ENCODE data around the gene POU6F2.

POU6F2 gene

DNA sequence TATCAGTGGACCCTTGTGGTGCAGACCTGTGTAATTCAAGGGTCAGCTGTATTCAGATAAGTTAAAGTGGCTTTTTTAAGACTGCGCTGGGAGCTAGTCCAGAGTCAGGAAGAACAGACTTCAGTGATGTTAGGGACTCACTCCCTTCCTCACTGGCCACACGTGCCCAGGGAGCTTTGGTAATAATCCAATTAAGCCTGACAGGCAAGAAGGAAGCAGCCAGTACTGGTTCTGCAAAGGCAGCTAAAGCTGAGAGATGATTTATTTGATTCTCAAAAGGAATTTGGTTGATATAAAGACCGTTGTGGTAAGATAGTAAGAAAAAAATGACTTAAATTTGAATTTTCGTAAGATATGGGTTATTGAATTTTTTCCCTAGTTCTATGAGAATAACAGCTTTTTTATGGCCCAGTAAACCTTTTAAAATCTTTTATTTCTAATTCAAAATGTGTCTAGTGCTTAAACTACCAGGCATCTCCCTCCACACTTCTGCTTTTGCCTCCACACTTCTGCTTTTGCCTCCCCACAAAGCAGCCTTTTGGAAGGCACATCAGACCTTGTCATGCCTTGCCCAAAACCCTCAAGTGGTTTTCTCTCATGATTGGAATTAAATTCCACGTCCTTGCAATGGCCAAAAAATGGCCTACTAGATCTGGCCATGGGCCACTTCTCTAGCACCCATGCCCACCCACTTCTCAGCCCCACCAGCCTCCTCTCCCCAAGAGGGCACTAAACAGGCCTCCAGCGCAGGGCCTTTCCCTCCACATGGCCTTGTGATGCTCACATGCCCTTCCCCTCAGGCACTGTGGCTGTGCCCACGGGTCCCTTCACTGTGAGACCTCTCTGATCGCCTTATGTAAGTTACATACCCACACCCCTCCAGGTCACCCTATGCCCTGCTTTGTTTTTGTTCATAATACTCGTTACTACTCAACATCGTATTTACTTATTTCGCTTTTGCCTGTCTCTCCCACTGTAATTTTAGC, 92.5 kb downstream of the POU6F2 start:
- no peak for DNase-seq

DNA sequence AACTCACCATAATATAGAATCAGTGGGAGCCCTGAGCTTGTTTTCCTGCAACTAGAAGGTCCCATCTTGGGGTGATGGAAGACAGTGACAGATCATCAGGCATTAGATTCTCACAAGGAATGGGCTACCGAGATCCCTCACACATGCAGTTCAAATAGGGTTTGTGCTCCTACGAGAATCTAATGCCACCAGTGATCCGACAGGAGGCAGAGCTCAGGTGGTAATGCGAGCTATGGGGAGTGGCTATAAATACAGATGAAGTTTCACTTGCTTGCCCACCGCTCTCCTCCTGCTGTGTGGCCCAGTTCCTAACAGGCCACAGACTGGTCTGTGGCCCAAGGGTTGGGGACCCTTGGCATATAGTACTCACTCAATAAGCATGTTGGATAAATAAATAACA, 93.4 kb downstream of the POU6F2 start:
- DNase-seq = no peak

DNA sequence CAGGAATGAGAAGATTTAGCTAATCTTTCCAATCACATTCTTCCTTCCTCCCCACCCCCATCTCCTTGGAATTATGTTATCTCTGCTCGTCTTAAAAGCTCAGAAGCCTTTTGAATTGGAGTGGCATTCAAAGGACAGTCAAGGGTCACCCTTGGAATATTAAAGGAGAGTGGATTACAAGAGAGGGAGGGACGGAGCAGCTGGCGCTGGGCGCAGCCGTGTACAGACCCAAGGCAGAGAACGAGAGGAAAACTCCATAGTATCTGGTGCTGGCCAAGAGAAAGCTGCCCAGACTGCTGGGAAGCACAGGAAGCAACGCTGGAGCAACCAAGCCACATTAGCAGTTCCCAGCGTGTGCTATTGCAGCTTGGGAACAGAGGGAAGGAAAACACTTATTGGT, 95.7 kb downstream of the POU6F2 start:
- DNase-seq = no peak

DNA sequence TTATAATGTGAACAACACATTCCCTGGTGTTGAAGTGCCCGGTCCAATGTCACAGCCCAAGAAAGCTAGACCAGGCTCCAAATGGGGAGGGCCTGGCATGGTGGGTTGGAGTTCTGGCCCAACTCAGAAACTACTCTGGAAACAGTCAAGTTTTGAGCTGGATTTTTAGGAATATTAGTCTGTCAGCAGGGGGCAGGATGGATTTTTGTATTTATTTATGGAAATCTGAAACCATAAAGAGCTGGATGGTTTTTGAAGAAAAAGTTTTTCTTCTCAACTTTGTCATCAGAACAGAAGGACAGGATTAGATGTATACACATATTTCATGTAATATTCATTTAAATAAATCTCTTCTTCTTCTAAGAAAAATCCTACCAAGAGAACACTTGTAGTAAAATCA, 97.5 kb downstream of the POU6F2 start:
- no peak for DNase-seq

DNA sequence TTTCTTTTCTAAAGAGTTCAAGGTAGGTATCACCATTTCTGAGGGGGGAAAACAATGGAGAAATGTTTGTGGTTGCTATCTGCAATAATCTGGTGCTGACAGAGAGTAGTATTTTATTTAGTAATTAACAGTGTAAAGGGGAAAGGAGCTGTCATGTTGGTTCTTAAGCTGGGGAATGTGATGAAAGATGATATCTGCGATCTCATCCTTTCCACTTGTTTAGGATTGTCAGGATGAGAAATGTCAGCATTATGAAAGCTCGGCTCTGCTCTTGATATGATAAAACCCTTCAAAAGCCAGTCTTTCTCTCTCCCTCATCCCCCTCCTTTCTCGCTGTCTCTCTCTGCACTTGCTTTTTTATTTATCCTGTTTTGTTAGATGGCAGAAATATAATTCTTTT, 106.1 kb downstream of the POU6F2 start:
- no peak for DNase-seq

DNA sequence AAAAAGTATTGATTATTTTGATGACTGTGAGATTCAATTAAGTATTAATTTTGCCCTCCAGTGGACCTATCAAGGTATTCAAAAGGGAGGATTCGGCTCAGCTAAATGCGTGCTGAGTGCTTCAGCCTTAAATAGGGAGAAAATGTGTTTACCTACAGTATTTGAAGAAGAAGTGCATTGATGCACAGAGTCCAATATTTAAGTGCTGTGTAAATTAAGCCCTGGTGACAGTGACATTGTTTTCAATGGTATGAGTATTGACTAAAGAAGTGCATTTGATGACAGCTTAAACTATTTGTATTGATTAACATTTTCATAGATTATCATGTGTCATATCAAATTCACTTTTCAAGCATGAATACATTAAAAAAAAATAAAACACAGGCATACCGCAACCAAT, 106.6 kb downstream of the POU6F2 start:
- DNase-seq = no peak

DNA sequence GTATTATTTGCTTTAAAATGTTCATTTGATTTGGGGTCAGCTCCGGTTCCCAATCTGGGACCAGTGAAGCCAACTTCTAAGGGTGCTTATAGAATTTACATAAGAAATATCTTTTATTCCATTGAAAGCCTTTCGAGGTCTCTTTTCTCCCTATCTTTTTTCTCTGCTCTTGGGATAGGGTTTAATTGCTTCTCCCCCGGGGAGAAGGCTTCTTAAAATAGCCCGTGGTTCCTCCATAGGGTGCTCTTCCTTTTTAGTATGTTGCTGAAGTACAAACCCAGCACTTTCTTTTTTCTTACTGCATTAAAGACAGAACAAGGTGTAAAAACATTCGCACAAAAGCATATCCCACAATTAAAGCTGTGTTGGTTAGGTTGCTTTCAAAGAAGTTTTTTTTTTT, 107.5 kb downstream of the POU6F2 start:
- no peak for DNase-seq

DNA sequence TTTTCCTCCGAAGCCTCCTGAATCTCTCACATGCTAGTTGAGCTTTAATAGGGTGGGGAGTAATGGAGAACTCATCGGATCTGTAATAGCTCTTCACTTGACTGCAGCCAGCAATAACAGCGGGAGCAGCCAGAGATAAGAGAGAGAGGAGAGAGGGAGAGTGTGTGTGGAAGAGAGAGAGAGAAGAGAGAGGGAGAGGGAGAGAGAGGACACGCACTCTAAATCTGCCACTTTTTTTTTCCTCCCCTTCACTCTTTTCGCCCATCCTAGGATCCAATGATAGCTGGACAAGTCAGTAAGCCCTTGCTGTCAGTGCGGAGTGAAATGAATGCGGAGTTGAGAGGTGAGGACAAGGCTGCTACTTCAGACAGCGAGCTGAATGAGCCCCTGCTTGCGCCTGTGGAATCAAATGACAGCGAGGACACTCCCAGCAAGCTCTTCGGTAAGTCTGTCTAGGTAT, 107.9 kb downstream of the POU6F2 start:
- DNase-seq = no peak

DNA sequence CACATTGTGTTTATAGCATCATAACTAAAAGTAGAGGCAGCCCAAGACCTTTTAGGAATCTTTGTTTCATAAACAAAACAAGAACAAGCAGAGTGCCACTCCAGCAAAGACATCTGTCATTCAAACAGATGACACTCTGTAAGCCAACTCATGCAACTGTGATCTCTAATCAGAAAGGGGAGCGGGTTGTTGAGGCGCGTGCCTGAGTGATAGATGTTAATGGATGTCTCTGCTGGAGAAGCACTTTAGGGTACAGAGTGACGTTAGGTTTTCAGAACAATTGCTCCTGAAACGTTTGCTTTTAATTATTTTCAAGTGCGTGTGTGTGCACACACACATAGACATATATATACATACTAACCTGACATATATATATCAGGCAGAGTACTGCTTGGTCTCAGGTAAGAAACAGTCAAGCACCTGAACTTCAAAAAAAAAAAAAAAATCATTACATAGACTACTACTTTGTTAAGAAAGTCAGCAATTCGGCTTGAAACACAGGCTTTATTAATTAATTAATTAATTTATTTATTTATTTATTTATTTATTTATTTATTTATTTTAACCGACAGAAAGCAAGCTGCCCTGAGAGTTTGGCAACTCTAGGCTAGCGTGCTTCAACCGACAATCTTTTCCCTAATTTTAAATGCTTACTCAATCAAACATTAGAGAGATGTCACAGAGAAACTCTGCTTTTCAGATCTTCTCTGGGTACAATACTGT, 109.1 kb downstream of the POU6F2 start:
- DNase-seq = no peak

DNA sequence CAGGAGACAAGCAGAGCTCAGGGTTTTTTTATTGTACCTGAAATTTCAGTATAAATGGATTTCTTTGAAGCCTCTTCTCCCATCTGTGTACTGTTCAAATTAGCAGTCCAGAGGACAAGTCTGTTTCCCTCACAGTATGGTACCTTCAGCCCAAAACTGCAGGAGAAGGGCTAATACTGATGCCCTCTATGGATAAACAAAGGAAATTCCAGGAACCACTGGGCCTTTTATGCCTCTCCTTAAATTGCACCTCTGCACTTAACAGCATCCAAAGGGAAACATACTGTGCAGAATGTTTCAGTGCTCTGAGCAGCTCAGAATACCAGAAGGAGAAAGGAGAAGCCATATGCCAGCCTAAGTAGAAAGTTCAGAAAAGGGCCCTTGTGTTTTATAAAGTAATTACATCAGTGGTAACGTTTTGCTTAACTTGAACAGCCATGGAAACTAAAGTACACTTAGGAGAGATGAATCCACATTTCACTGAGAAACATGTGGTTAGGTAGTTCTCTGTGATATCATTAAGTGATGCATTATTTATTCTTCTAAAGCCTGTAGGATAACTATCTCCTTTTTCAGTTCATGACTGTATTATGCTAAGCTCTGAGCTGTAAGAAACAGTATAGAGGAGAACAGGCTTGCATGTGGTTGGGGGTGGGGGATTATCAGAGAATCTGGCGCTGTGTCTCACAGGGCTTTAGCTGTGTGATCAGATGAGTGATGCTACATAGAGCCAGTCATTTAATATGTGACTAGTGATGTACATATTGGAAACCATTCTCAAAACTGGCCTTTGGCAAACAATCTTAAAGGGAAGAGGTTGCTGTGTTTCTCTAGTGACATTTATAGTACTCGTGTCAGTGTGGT, 111.3 kb downstream of the POU6F2 start:
- no peak for DNase-seq

DNA sequence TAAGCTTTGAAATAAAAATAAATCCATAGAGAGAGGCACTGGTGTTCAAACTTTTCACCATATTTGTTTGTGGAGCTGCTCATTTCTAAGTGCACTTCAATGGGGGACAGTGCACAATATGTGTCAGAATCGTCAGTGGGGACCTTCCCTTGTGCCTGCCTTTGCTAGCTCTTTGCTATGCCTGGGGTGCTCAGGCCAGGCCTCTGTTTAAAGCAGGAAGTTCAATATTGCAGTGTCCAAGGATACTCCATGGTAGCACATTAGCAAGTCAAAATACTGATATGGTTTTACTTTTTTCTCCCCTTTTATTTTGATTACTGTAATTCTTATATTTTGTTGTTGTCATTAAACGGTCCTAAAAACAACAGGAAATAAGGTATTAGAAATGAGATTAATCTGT, 113.4 kb downstream of the POU6F2 start:
- DNase-seq = no peak

DNA sequence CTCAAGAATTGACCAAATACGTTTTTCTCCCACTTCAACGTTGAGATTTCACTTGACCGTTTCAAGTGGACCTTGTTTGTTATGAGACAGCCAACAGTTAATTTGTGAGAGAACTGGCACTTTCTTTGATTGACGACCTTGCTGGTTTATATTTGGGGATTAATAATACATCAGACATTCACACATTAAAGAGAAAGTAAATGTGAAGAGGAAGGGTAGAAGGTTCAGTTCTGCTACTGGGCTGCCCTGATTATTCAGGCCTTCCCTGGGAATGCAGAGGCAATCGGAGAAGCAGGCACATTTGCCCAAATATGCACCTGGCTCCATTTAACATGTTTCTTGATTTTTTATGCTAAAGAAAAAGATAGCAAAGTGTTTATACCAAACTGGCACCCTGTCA, 114.1 kb downstream of the POU6F2 start:
- no peak for DNase-seq

DNA sequence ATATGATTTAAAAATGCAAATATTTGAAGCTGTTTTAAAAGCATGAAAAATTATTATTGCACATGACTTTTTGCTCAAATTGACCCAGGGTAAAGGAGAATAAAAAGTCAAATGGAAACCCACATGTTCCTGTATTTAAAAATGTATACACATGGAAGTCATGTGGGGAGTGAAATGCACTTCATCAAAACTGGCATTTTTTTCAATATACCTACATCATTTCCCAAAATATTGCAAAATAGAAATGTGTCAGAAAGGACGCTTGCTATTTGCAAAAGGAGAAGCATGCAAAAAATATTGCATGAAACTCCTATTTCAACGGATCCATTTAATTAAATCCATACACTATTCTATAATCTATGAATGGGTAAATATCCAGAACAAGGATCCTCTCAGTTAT, 117.0 kb downstream of the POU6F2 start:
- no peak for DNase-seq

DNA sequence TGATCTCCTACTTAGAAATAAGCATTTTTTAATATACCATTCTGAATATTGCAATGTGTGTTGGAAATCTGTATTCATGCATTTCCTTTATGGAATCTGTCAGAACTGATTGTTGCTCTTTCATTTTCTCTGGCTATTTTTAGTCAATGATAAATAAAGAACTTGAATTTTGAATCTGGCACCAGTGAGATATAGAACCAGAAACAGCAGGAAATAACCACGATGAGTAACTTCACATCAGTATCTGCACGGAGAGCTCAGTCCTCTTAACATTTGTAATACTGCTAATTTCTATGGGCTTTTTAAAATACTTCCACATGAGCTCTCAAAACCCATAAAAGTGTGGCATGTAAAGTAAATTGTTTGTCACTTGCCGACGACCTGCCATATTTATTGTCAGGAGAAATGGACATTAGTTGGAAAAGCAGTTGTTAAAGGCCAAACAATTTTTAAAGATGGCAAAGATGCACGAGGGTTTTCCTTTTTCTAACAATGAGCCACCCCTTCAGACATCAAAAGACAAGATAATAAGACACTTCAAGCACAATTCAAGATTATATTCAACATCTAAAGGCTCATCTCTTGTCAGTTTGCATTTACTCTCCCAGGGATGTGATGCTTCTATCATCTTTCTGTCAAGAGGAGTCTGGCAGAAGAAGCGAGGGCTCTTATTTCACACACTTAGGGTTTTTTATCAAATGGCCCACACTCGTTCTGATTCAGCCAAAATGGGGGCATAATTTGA, 118.3 kb downstream of the POU6F2 start:
- DNase-seq = no peak

DNA sequence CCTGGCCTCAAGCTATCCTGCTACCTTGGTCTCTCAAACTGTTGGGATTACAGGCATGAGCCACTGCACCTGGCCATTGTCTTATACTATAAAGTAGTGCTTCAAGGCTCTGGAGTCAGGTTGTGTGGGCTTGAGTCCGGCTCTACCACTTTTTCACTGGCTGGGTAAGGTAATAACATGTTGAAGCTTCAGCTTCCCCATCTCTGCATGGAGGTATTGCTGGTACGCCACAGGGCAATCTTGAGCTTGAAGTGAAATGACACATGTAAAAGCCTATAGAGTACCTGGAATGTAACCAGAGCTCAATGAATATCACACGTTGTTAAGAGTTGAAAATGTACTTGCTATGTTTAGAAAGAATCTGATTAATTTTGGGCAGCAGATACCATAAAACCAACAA, 120.8 kb downstream of the POU6F2 start:
- no peak for DNase-seq

DNA sequence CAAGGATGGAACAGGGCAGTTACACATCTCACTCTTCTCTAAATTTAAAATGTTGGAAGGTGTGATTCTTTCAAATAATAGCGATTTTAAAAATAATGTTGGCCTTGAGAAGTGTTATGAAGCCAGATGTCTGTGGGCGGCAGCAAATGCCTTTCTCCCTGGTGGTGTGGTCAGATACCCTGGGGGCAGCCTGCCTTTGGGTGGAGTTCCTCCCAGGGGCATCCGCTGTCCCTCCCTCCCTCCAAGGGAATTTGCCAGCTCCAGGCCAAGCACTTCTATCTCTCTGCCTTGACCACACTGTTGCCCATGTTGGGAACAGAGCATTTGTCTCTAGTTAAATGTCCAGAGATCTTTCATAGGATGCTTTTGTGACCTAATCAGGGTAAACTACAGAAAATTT, 121.4 kb downstream of the POU6F2 start:
- no peak for DNase-seq

DNA sequence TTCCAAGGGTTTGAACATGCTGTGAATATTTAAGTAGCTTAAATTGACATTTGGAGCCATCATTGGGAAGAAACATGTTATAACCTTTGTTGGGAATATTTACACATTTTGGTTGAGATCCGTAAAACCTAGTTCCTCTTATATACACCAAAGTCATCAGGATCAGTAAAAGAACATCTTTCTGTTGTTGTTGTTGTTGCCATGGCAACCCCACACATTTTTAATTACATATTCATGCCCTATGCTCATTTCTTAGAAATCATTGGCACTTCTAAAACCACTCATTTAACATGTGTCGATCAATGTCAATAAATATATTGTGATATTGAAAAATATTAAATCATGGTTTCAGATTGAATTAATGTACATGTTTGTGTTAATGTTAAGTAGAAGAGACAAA, 122.6 kb downstream of the POU6F2 start:
- DNase-seq = no peak

DNA sequence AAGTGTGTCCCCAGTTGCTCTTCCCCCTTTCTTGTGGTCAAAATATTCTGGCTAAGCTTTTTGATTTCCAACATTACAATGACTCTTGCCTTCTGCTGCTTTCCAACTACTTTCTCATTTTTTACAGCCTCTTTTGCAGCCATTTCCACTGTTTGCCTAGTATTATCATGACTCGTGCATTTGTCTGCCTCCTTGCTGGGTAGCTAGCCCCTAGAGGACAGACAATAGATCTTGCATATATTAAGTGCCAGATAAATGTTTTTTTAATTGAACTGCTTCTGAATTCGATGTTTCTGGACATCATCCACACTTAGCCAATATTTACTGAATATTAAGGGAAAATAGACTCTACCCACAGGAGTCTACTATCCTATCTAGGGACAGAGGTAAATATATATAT, 124.5 kb downstream of the POU6F2 start:
- no peak for DNase-seq

DNA sequence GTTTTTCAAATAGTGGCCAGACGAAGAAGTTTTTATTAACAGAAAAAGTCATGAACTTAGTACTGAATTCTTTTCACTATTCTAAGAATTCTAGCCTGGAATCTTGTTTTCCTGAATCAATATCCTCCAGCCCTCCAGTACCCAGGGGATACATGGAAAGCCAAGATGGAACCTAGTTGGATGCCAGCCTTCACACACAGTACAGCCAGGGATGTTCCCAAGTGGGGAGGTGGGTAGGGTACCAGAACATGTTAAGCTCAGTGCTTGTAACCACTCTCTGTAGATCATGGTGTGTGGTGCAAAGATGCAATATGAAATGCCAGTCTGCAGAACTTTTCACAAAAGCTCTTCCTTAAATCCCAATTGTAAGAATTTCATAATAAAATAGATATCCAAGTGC, 128.0 kb downstream of the POU6F2 start:
- no peak for DNase-seq

DNA sequence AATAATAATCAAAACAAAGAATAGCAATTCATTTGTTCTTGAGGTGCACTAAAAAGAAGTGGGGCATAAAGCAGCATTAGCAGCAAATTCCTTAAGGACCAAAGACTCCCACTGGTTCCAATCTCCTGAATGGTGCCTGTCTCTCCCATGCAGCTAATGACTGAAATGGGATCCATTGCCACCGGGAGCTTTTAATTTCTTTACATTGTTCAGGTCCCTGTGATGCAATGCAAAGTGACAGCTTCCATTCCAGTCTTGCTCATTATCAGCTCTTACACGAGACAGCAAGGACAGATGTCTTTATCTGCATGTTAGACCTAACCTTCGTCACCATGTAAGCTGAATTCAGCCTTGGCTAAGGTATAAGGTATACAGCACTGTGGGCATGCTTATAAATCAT, 148.1 kb downstream of the POU6F2 start:
- DNase-seq = no peak

DNA sequence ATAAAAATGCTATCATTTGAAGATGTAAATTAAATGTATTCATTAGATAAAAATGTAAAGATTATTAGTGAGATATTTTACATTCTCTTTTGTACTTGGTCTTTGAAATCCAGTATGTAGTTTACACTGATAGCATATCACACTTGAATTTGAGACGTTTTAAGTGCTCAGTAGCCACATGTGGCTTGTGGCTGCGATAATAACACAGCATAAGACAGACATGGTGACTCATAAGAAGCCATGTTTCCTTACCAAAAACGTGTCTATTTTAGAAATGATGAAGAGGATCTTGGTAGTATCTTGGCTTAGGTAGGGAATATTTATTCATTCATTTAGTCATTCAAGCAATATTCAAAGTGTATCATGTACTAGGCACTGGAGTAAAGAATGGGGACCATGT, 149.3 kb downstream of the POU6F2 start:
- no peak for DNase-seq

DNA sequence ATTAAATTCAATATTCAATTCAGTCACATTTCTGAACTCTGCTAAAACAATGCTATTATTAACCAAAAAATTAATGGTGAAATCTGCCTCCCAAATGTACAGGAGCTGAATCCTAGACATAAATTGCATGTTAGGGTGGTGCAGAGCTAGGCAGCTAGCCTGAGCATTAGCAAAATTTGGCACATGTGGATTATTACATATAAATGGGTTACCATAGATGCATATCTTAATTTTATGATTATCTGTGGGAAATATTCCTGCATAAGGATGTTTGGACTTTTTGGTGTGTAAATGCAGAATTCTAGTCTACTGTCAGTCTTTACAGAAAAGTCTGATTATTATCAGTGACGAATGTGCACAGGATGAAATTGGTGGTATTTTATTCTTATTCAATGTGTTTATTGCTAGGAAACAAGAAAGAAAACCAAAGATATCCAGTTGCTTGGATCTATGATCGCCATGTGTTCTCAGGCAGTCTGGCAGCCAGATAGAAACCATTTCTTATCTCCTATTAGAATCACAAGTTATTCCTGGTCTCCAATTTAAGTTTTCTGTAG, 150.7 kb downstream of the POU6F2 start:
- no peak for DNase-seq
